ENCODE measurements around the gene FHL3.

GRCh38 chr1:38014724-38015424 is 9.6 kb upstream of the FHL3 start:
- TF ChIP-seq CTCF (IDR thresholded peaks at IDR 0.05) (no peak), POLR2A (IDR thresholded peaks at IDR 0.05) (no peak)

All from esophagus squamous epithelium (tissue), 4 donors.